ENCODE results near the gene VSIG4. TPM values are rescaled to one million over a fixed set of nuclear protein-coding genes. Genes with fewer than 3 reads are reported as not detected.

VSIG4 gene
- total RNA-seq, 1 donor from 2014 or later, result 0.54 TPM

- Histone ChIP-seq H3K27me3 (ENCODE audit: control insufficient read depth, insufficient read depth, low read length) (no peaks in the 10 kb centered on the region), H3K4me3 (ENCODE audit: low read depth, low read length) (no peak overlapping the region), H3K36me3 (ENCODE audit: control insufficient read depth, insufficient read depth, low read length) (no peaks in the 10 kb centered on the region)
- TF ChIP-seq CTCF (IDR thresholded peaks at IDR 0.05; ENCODE audit: insufficient read depth, low read length, poor library complexity, severe bottlenecking), result no peak
- DNase-seq (ENCODE audit: low read depth), result no peak
These were observed 30.5 kb downstream of the VSIG4 start for GRCh38 chrX:66009231-66009845.

- DNase-seq (ENCODE audit: low read depth), result no peak
- no peak for TF ChIP-seq CTCF (IDR thresholded peaks at IDR 0.05; ENCODE audit: insufficient read depth, low read length, poor library complexity, severe bottlenecking)
- no peaks in the 10 kb centered on the region for H3K36me3 ChIP-seq (ENCODE audit: control insufficient read depth, insufficient read depth, low read length)
- no peak overlapping the region for H3K4me3 ChIP-seq (ENCODE audit: low read depth, low read length)
- no peaks in the 10 kb centered on the region for H3K27me3 ChIP-seq (ENCODE audit: control insufficient read depth, insufficient read depth, low read length)
These were observed 31.4 kb downstream of the VSIG4 start for GRCh38 chrX:66008328-66008970.

GRCh38 chrX:66007851-66008250, 32.0 kb downstream of the VSIG4 start:
- DNase-seq (ENCODE audit: low read depth), result no peak
- no peak for TF ChIP-seq CTCF (IDR thresholded peaks at IDR 0.05; ENCODE audit: insufficient read depth, low read length, poor library complexity, severe bottlenecking)
- Histone ChIP-seq H3K4me3 (ENCODE audit: low read depth, low read length) (no peak overlapping the region), H3K27me3 (ENCODE audit: control insufficient read depth, insufficient read depth, low read length) (no peaks in the 10 kb centered on the region), H3K36me3 (ENCODE audit: control insufficient read depth, insufficient read depth, low read length) (no peaks in the 10 kb centered on the region)

- no peak for TF ChIP-seq CTCF (IDR thresholded peaks at IDR 0.05; ENCODE audit: insufficient read depth, low read length, poor library complexity, severe bottlenecking)
- Histone ChIP-seq H3K27me3 (ENCODE audit: control insufficient read depth, insufficient read depth, low read length) (no peaks in the 10 kb centered on the region), H3K36me3 (ENCODE audit: control insufficient read depth, insufficient read depth, low read length) (no peaks in the 10 kb centered on the region), H3K4me3 (ENCODE audit: low read depth, low read length) (no peak overlapping the region)
- no peak for DNase-seq (ENCODE audit: low read depth)
These were observed 33.9 kb downstream of the VSIG4 start for GRCh38 chrX:66005830-66006449.

GRCh38 chrX:66004928-66005829, 34.7 kb downstream of the VSIG4 start:
- no peaks in the 10 kb centered on the region for H3K27me3 ChIP-seq (ENCODE audit: control insufficient read depth, insufficient read depth, low read length)
- DNase-seq (ENCODE audit: low read depth), result no peak
- no peak overlapping the region for H3K4me3 ChIP-seq (ENCODE audit: low read depth, low read length)
- H3K36me3 ChIP-seq (ENCODE audit: control insufficient read depth, insufficient read depth, low read length), result no peaks in the 10 kb centered on the region
- TF ChIP-seq CTCF (IDR thresholded peaks at IDR 0.05; ENCODE audit: insufficient read depth, low read length, poor library complexity, severe bottlenecking), result no peak
